Lung (tissue), 12 donors: ENCODE measurements around the gene DZIP1. TPM values are rescaled to one million over a fixed set of nuclear protein-coding genes. Genes with fewer than 3 reads are reported as not detected.

Experiments used
- ATAC-seq: fragments of 200-7000 bp; cut with Tn5 transposase; one replicate; pipeline ENCODE4 v1.9.1; 2020; ENCODE audit warnings: moderate number of reproducible peaks; ENCODE audit not compliant: insufficient read depth, low FRiP score
- DNase-seq, 3 donors: peaks; one replicate each; pipeline ENCODE4 v3.0.0-alpha.2; 2013 to 2017
- H3K27ac ChIP-seq, 2 donors: one replicate each; pipeline ENCODE4 v1.5.1; 2013; ENCODE audit warnings: mild to moderate bottlenecking in 2 of 2, moderate library complexity in 2 of 2, control low read depth in 1 of 2, inconsistent platforms in 1 of 2, low read depth in 1 of 2, low read length in 1 of 2
- H3K27me3 ChIP-seq, 3 donors: one replicate each; pipeline ENCODE4 v1.5.1; 2013; ENCODE audit warnings: low read length in 2 of 3; ENCODE audit not compliant: control insufficient read depth in 3 of 3, insufficient read depth in 3 of 3
- H3K36me3 ChIP-seq, 4 donors: one replicate each; pipeline ENCODE4 v1.5.1; 2013; ENCODE audit warnings: low read length in 4 of 4, mild to moderate bottlenecking in 1 of 4, moderate library complexity in 1 of 4; ENCODE audit not compliant: control insufficient read depth in 4 of 4, insufficient read depth in 4 of 4
- H3K4me1 ChIP-seq, 5 donors: one replicate each; pipeline ENCODE4 v1.5.1; 2013; ENCODE audit warnings: low read length in 5 of 5, mild to moderate bottlenecking in 2 of 5, moderate library complexity in 1 of 5; ENCODE audit not compliant: control insufficient read depth in 5 of 5, insufficient read depth in 5 of 5
- H3K4me3 ChIP-seq: one replicate; pipeline ENCODE4 v1.5.1; 2013; ENCODE audit warnings: mild to moderate bottlenecking, control low read depth, moderate library complexity
- H3K9ac ChIP-seq, 2 donors: one replicate each; pipeline ENCODE4 v1.5.1; 2013; ENCODE audit warnings: low read length in 2 of 2, control low read depth in 1 of 2; ENCODE audit not compliant: insufficient read depth in 1 of 2
- H3K9me3 ChIP-seq, 4 donors: one replicate each; pipeline ENCODE4 v1.5.1; 2013; ENCODE audit warnings: low read length in 3 of 4, mild to moderate bottlenecking in 1 of 4, moderate library complexity in 1 of 4; ENCODE audit not compliant: control insufficient read depth in 4 of 4, insufficient read depth in 3 of 4
- WGBS, 2 donors: extraction: QIAGEN DNeasy Blood & Tissue Kit; methylation state at CpG; one replicate each; pipeline ENCODE4 v1.1.7; 2013; 5-methylcytosine and 5-hydroxymethylcytosine counted together
- polyA plus RNA-seq, 2 donors: library from polyadenylated mRNA; stranded (reverse); fragments of 200-250 nt; gene quantifications; one replicate each; pipeline ENCODE4 v1.2.1, GENCODE V29; 2013
- total RNA-seq, 2 donors: library from RNA; depleted of rRNA in 1 of 2; stranded (reverse); fragments of >200 nt in 1 of 2; gene quantifications; one replicate each; pipeline ENCODE4 v1.2.1, GENCODE V29; 2014 to 2021
- TF ChIP-seq, protein P1 (sequence below): IDR thresholded peaks from 2 replicates; pipeline ENCODE4 v1.5.1; 2012; ENCODE audit warnings: mild to moderate bottlenecking; ENCODE audit errors: control extremely low read depth, extremely low read depth
- donor health status: control.
- donor health status: control.
- donor health status: Bipolar disorder and iron deficiency.
- donor health status: healthy.
- donor health status: DM: yes; HTN: yes; CAD: no.

Gene DZIP1
- total and polyA plus RNA-seq, 4 donors = 3.9 to 26.4 (median 7.7) TPM

GRCh38 chr13:95552208-95552538, 92.3 kb downstream of the DZIP1 start:
- DNase-seq = no peak
- peaks cover 0 to 10% (median 4%) of the 10 kb centered on the region in 5 donors for H3K4me1 ChIP-seq
- no peak overlapping the region for H3K4me3 ChIP-seq
- no peak overlapping the region for H3K9ac ChIP-seq
- peaks cover 6 to 36% (median 27%) of the 10 kb centered on the region in 3 donors for H3K27me3 ChIP-seq
- WGBS, 2 donors = 18 to 23% methylated on average over 17 of the region's 17 CpGs
- TF ChIP-seq, protein P1, sequence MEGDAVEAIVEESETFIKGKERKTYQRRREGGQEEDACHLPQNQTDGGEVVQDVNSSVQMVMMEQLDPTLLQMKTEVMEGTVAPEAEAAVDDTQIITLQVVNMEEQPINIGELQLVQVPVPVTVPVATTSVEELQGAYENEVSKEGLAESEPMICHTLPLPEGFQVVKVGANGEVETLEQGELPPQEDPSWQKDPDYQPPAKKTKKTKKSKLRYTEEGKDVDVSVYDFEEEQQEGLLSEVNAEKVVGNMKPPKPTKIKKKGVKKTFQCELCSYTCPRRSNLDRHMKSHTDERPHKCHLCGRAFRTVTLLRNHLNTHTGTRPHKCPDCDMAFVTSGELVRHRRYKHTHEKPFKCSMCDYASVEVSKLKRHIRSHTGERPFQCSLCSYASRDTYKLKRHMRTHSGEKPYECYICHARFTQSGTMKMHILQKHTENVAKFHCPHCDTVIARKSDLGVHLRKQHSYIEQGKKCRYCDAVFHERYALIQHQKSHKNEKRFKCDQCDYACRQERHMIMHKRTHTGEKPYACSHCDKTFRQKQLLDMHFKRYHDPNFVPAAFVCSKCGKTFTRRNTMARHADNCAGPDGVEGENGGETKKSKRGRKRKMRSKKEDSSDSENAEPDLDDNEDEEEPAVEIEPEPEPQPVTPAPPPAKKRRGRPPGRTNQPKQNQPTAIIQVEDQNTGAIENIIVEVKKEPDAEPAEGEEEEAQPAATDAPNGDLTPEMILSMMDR = no peak
- no peaks in the 10 kb centered on the region for H3K36me3 ChIP-seq
- no peak for ATAC-seq
- no peak overlapping the region for H3K27ac ChIP-seq
- peaks cover 0 to 7% (median 0%) of the 10 kb centered on the region in 4 donors for H3K9me3 ChIP-seq

GRCh38 chr13:95547531-95548167, 96.9 kb downstream of the DZIP1 start:
- H3K9ac ChIP-seq = no peak overlapping the region
- 65 to 78% methylated on average over 6 of the region's 6 CpGs for WGBS, 2 donors
- no peaks in the 10 kb centered on the region for H3K36me3 ChIP-seq
- H3K27me3 ChIP-seq = peaks cover 6 to 22% (median 16%) of the 10 kb centered on the region in 3 donors
- TF ChIP-seq, protein P1 = no peak
- H3K27ac ChIP-seq = no peak overlapping the region
- H3K4me1 ChIP-seq = peaks cover 0 to 2% (median under 1%) of the 10 kb centered on the region in 5 donors
- peaks cover 0 to 3% (median 0%) of the 10 kb centered on the region in 4 donors for H3K9me3 ChIP-seq
- ATAC-seq = no peak
- DNase-seq = no peak
- H3K4me3 ChIP-seq = no peak overlapping the region

- DNase-seq = no peak
- no peak for ATAC-seq
- no peak overlapping the region for H3K4me3 ChIP-seq
- peaks cover 0 to 2% (median 0%) of the 10 kb centered on the region in 4 donors for H3K9me3 ChIP-seq
- H3K27me3 ChIP-seq = peaks cover 2 to 18% (median 14%) of the 10 kb centered on the region in 3 donors
- H3K9ac ChIP-seq = no peak overlapping the region
- H3K27ac ChIP-seq = no peak overlapping the region
- no peaks in the 10 kb centered on the region for H3K4me1 ChIP-seq
- 46 to 52% methylated on average over 2 of the region's 3 CpGs for WGBS, 2 donors
- TF ChIP-seq, protein P1 = no peak
- H3K36me3 ChIP-seq = no peaks in the 10 kb centered on the region
Measured at GRCh38 chr13:95546919-95547318, 97.6 kb downstream of the DZIP1 start.

DNA sequence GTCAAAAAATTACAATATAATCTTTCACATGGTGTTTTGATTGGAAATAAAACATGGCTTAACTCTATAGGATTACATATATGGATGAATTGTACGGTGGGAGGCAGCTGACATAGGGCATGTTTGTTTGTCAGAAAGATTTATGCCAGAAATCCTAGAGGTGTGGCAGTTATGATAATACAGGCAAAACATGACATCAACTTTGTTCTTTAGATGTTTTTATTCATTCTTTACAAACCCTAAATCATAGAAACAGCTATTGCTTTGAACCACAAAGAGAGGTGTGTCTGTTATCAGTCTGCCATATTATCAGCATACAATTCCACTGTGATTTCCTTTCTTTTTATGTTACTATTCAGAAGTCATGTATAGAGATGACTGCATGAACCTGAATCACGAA, 100.2 kb downstream of the DZIP1 start:
- Histone ChIP-seq H3K36me3 (no peaks in the 10 kb centered on the region), H3K4me1 (peaks cover 0 to 6% (median 2%) of the 10 kb centered on the region in 5 donors), H3K4me3 (no peak overlapping the region), H3K27me3 (peaks cover 0 to 3% (median 3%) of the 10 kb centered on the region in 3 donors), H3K27ac (no peak overlapping the region), H3K9me3 (no peaks in the 10 kb centered on the region), H3K9ac (no peak overlapping the region)
- DNase-seq = no peak
- 77 to 83% methylated on average over 2 of the region's 2 CpGs for WGBS, 2 donors
- no peak for ATAC-seq
- TF ChIP-seq, protein P1 = no peak
